ENCODE results near the gene FOXO1. TPM values are rescaled to one million over a fixed set of nuclear protein-coding genes. Genes with fewer than 3 reads are reported as not detected.

FOXO1 gene
- total RNA-seq, 1 donor from 2014 or later, result 13.2 TPM

GRCh38 chr13:40598569-40598968, 67.9 kb downstream of the FOXO1 start:
- H3K36me3 ChIP-seq, result no peaks in the 10 kb centered on the region
- peaks cover 64% of the 10 kb centered on the region for H3K4me1 ChIP-seq
- no peak overlapping the region for H3K4me3 ChIP-seq
- no peaks in the 10 kb centered on the region for H3K27me3 ChIP-seq (ENCODE audit: low read depth)
- H3K9me3 ChIP-seq (replicated peaks), result no peaks in the 10 kb centered on the region
- TF ChIP-seq CTCF (IDR thresholded peaks at IDR 0.05; ENCODE audit: borderline replicate concordance), result no peak
- intact Hi-C loops (cut with micrococcal nuclease), result no loop called here
- DNase-seq, result no peak
- H3K27ac ChIP-seq (replicated peaks), result no peak overlapping the region

- peak overlapping the region; percentile 56 for H3K27ac ChIP-seq (replicated peaks)
- H3K9me3 ChIP-seq (replicated peaks), result no peaks in the 10 kb centered on the region
- no peaks in the 10 kb centered on the region for H3K27me3 ChIP-seq (ENCODE audit: low read depth)
- no peaks in the 10 kb centered on the region for H3K36me3 ChIP-seq
- H3K4me1 ChIP-seq, result peaks cover 71% of the 10 kb centered on the region
- intact Hi-C loops (cut with micrococcal nuclease), result no loop called here
- no peak for TF ChIP-seq CTCF (IDR thresholded peaks at IDR 0.05; ENCODE audit: borderline replicate concordance)
- DNase-seq, result no peak
- H3K4me3 ChIP-seq, result peak overlapping the region; percentile 32
These were observed 68.6 kb downstream of the FOXO1 start for GRCh38 chr13:40597735-40598365.

- Histone ChIP-seq H3K9me3 (replicated peaks) (no peaks in the 10 kb centered on the region), H3K27ac (replicated peaks) (peak overlapping the region; percentile 6), H3K36me3 (no peaks in the 10 kb centered on the region), H3K4me1 (peaks cover 82% of the 10 kb centered on the region), H3K27me3 (ENCODE audit: low read depth) (no peaks in the 10 kb centered on the region), H3K4me3 (no peak overlapping the region)
- DNase-seq, result no peak
- no peak for TF ChIP-seq CTCF (IDR thresholded peaks at IDR 0.05; ENCODE audit: borderline replicate concordance)
- intact Hi-C loops (cut with micrococcal nuclease), result no loop called here
These were observed 70.0 kb downstream of the FOXO1 start for GRCh38 chr13:40596484-40596883.

GRCh38 chr13:40595693-40596092, 70.7 kb downstream of the FOXO1 start:
- Histone ChIP-seq H3K27ac (replicated peaks) (no peak overlapping the region), H3K9me3 (replicated peaks) (no peaks in the 10 kb centered on the region), H3K4me1 (peaks cover 90% of the 10 kb centered on the region), H3K4me3 (no peak overlapping the region), H3K36me3 (no peaks in the 10 kb centered on the region), H3K27me3 (ENCODE audit: low read depth) (no peaks in the 10 kb centered on the region)
- no peak for TF ChIP-seq CTCF (IDR thresholded peaks at IDR 0.05; ENCODE audit: borderline replicate concordance)
- intact Hi-C loops (cut with micrococcal nuclease), result no loop called here
- DNase-seq, result no peak

- Histone ChIP-seq H3K27ac (replicated peaks) (no peak overlapping the region), H3K4me3 (no peak overlapping the region), H3K4me1 (peaks cover 93% of the 10 kb centered on the region), H3K36me3 (no peaks in the 10 kb centered on the region), H3K9me3 (replicated peaks) (no peaks in the 10 kb centered on the region), H3K27me3 (ENCODE audit: low read depth) (no peaks in the 10 kb centered on the region)
- no peak for DNase-seq
- no peak for TF ChIP-seq CTCF (IDR thresholded peaks at IDR 0.05; ENCODE audit: borderline replicate concordance)
- intact Hi-C loops (cut with micrococcal nuclease), result no loop called here
These were observed 74.4 kb downstream of the FOXO1 start for GRCh38 chr13:40592035-40592434.
